ENCODE data around the gene OTOG. TPM values are rescaled to one million over a fixed set of nuclear protein-coding genes. Genes with fewer than 3 reads are reported as not detected.

Gene OTOG
- total RNA-seq, 1 donor from 2014 or later, result not detected

GRCh38 chr11:17636721-17637120 is 89.7 kb downstream of the OTOG start:
- peaks cover 8% of the 10 kb centered on the region for H3K36me3 Mint-ChIP-seq (ENCODE audit: unreplicated experiment)
- no peaks in the 10 kb centered on the region for H3K4me1 Mint-ChIP-seq (ENCODE audit: low read depth, unreplicated experiment)
- no peak overlapping the region for H3K4me3 Mint-ChIP-seq (ENCODE audit: unreplicated experiment)
- no peak overlapping the region for H3K27ac Mint-ChIP-seq (ENCODE audit: unreplicated experiment)
- no peak for TF ChIP-seq CTCF (IDR thresholded peaks at IDR 0.05; ENCODE audit: partially characterized antibody, unreplicated experiment)
- no peak for DNase-seq
- peaks cover 5% of the 10 kb centered on the region for H3K27me3 Mint-ChIP-seq (ENCODE audit: unreplicated experiment)
- peaks cover 3% of the 10 kb centered on the region for H3K9me3 Mint-ChIP-seq (ENCODE audit: unreplicated experiment)

- peaks cover 3% of the 10 kb centered on the region for H3K9me3 Mint-ChIP-seq (ENCODE audit: unreplicated experiment)
- no peaks in the 10 kb centered on the region for H3K4me1 Mint-ChIP-seq (ENCODE audit: low read depth, unreplicated experiment)
- no peak overlapping the region for H3K27ac Mint-ChIP-seq (ENCODE audit: unreplicated experiment)
- no peak for DNase-seq
- peaks cover 5% of the 10 kb centered on the region for H3K27me3 Mint-ChIP-seq (ENCODE audit: unreplicated experiment)
- H3K4me3 Mint-ChIP-seq (ENCODE audit: unreplicated experiment), result no peak overlapping the region
- H3K36me3 Mint-ChIP-seq (ENCODE audit: unreplicated experiment), result peaks cover 8% of the 10 kb centered on the region
- no peak for TF ChIP-seq CTCF (IDR thresholded peaks at IDR 0.05; ENCODE audit: partially characterized antibody, unreplicated experiment)
Observed at GRCh38 chr11:17637901-17638300, 90.8 kb downstream of the OTOG start.

- no peak for TF ChIP-seq CTCF (IDR thresholded peaks at IDR 0.05; ENCODE audit: partially characterized antibody, unreplicated experiment)
- Mint-ChIP-seq H3K27ac (ENCODE audit: unreplicated experiment) (no peak overlapping the region), H3K27me3 (ENCODE audit: unreplicated experiment) (peaks cover 5% of the 10 kb centered on the region), H3K4me3 (ENCODE audit: unreplicated experiment) (no peak overlapping the region), H3K9me3 (ENCODE audit: unreplicated experiment) (peaks cover 3% of the 10 kb centered on the region), H3K36me3 (ENCODE audit: unreplicated experiment) (peaks cover 8% of the 10 kb centered on the region), H3K4me1 (ENCODE audit: low read depth, unreplicated experiment) (no peaks in the 10 kb centered on the region)
- no peak for DNase-seq
Observed at GRCh38 chr11:17638311-17638710, 91.3 kb downstream of the OTOG start.

- Mint-ChIP-seq H3K36me3 (ENCODE audit: unreplicated experiment) (peaks cover 8% of the 10 kb centered on the region), H3K4me1 (ENCODE audit: low read depth, unreplicated experiment) (no peaks in the 10 kb centered on the region), H3K4me3 (ENCODE audit: unreplicated experiment) (no peak overlapping the region), H3K9me3 (ENCODE audit: unreplicated experiment) (peaks cover 3% of the 10 kb centered on the region), H3K27me3 (ENCODE audit: unreplicated experiment) (peaks cover 5% of the 10 kb centered on the region), H3K27ac (ENCODE audit: unreplicated experiment) (no peak overlapping the region)
- DNase-seq, result no peak
- TF ChIP-seq CTCF (IDR thresholded peaks at IDR 0.05; ENCODE audit: partially characterized antibody, unreplicated experiment), result no peak
Observed at GRCh38 chr11:17639091-17639490, 92.0 kb downstream of the OTOG start.

- Mint-ChIP-seq H3K27me3 (ENCODE audit: unreplicated experiment) (peaks cover 5% of the 10 kb centered on the region), H3K4me1 (ENCODE audit: low read depth, unreplicated experiment) (no peaks in the 10 kb centered on the region)
Observed at GRCh38 chr11:17639781-17640180, 92.7 kb downstream of the OTOG start.

More at GRCh38 chr11:17639781-17640180, 92.7 kb downstream of the OTOG start:
- Mint-ChIP-seq H3K4me3 (ENCODE audit: unreplicated experiment) (no peak overlapping the region), H3K36me3 (ENCODE audit: unreplicated experiment) (peaks cover 8% of the 10 kb centered on the region), H3K27ac (ENCODE audit: unreplicated experiment) (no peak overlapping the region), H3K9me3 (ENCODE audit: unreplicated experiment) (peaks cover 3% of the 10 kb centered on the region)
- DNase-seq, result no peak
- no peak for TF ChIP-seq CTCF (IDR thresholded peaks at IDR 0.05; ENCODE audit: partially characterized antibody, unreplicated experiment)

Data from glutamatergic neuron (in vitro differentiated cells).